Fibroblast of pulmonary artery (primary cell): Measurements from ENCODE around the gene CLEC18B.

ENCODE experiments used
- DNase-seq: peaks from one replicate; pipeline ENCODE4 v3.0.0-alpha.2; 2010; ENCODE audit warnings: low read depth
- H3K4me3 ChIP-seq: replicated peaks from 2 replicates; pipeline ENCODE4 v1.5.1; 2011; ENCODE audit warnings: low read depth, mild to moderate bottlenecking, control low read depth, low read length, moderate library complexity
- CTCF ChIP-seq: IDR thresholded peaks from 2 replicates; pipeline ENCODE4 v1.5.1; 2011; ENCODE audit warnings: mild to moderate bottlenecking, control low read depth, low read length, inconsistent platforms; ENCODE audit errors: missing control alignments

The CLEC18B gene

GRCh38 chr16:74462361-74462760 is 41.1 kb upstream of the CLEC18B start:
- no peak for DNase-seq
- no peak for TF ChIP-seq CTCF
- H3K4me3 ChIP-seq = no peak overlapping the region

DNA sequence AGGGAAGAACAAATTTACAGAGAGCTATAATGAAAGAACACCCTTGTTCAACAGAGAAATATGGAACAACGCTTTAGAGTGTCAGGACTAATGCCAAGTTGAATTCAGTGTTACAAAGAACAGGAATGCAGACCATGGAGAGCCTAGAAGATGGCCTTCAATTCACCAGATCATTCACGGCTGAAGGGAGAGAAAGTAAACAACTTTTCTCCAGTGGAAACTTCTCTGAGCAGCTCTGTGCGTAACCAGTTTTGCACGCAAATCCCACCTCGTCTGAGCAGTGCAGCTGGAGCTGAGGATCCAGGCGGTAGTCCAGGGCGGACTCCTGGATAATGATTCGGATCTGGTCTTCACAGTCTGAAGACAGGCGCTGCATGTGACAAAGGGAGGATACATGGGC is 40.5 kb upstream of the CLEC18B start:
- DNase-seq = no peak
- TF ChIP-seq CTCF = no peak
- H3K4me3 ChIP-seq = no peak overlapping the region

DNA sequence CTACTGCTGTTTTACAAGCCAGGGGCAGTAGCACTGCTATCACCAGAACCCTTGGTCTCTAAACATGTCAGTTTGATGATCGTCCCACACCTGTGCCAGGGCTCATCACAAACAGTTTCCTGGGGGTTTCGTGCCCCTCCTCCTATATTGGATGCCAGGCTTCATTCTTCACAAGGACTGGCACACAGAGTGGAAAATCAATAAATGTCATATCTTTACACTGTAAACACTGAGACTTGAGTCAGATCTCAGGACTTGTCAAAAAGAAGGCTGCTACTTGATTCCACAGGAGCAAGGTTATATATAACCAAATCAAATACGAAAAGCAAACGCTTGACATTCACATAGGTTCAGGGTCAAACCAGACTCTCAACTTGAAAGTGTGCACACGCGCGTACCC is 39.3 kb upstream of the CLEC18B start:
- DNase-seq = no peak
- no peak for TF ChIP-seq CTCF

GRCh38 chr16:74456290-74456625 is 35.0 kb upstream of the CLEC18B start:
- TF ChIP-seq CTCF = no peak

More for the DNA sequence above, 39.3 kb upstream of the CLEC18B start:
- no peak overlapping the region for H3K4me3 ChIP-seq

DNA sequence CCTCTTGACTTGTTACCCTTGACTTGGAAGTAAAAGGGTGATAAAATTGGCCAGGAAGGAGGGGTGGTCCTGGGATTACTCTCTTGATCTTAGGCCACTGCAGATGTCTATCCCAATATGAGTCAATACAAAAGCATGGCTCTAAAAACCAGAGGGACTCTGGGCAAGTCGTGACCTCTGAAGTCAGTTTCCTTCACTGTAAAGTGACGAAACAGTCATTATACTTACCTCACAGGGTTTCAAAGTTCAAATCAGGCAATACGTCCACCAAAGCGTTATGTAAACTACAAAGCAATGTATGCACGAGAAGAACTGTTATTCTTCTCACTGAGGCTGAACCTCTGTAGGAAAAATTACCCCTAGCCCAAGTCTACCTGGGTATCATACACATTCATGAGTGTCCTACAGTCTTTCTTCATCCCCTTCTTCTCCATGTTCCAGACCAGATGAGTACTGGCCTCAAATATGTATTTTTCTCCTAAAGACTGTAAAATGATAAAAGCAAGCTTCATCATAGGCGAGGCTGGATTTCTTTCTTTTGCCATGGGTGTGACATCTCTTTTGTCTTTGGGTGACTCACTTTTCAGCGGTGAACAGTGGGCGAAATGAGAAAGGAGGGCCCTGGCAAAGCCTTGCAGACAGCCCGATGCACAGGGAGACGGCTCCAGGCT is 34.5 kb upstream of the CLEC18B start:
- no peak for TF ChIP-seq CTCF
- DNase-seq = peak; percentile 85
- H3K4me3 ChIP-seq = no peak overlapping the region

More at GRCh38 chr16:74456290-74456625, 35.0 kb upstream of the CLEC18B start:
- no peak overlapping the region for H3K4me3 ChIP-seq
- DNase-seq = no peak

- peak; percentile 93 for DNase-seq
These were observed 33.9 kb upstream of the CLEC18B start for GRCh38 chr16:74455213-74455612.

More at GRCh38 chr16:74455213-74455612, 33.9 kb upstream of the CLEC18B start:
- TF ChIP-seq CTCF = no peak
- no peak overlapping the region for H3K4me3 ChIP-seq
